HEK293 (cell line): ENCODE measurements around the gene CLIP1.

Experiments used
- CTCF ChIA-PET: fragments of 350-600 bp; formaldehyde crosslinking; extraction: SDS; loops from one replicate; lab custom pipeline; 2021; ENCODE audit warnings: antibody characterized with exemption; lab: Yijun Ruan, JAX
- POLR2A ChIA-PET: fragments of 300-600 bp; formaldehyde crosslinking; extraction: SDS; loops from one replicate; lab custom pipeline; 2020; ENCODE audit warnings: antibody characterized with exemption, inconsistent platforms; lab: Yijun Ruan, JAX
- H3K27ac ChIP-seq: fragments of 200-500 bp; sonication (Bioruptor generic); 2 replicates; pipeline ENCODE4 v1.5.1; 2014; ENCODE audit warnings: low read depth, low read length, control low read depth, inconsistent platforms; ENCODE audit errors: extremely low read depth
- H3K36me3 ChIP-seq, 2 experiments: fragments of 200-500 bp in 1 of 2; sonication (Bioruptor generic) in 1 of 2; 1 replicate in 1 of 2; 2 replicates in 1 of 2; pipeline ENCODE4 v1.5.1; 2014 to 2017; ENCODE audit warnings: inconsistent platforms in 2 of 2, low read length in 2 of 2; ENCODE audit not compliant: control insufficient read depth in 2 of 2, insufficient read depth in 1 of 2
- H3K4me1 ChIP-seq: fragments of 200-500 bp; sonication (Bioruptor generic); 2 replicates; pipeline ENCODE4 v1.5.1; 2014; ENCODE audit warnings: mild to moderate bottlenecking, low read length, inconsistent platforms; ENCODE audit not compliant: control insufficient read depth, insufficient read depth
- H3K4me3 ChIP-seq: 2 replicates; pipeline ENCODE4 v1.5.1; 2011; ENCODE audit warnings: low read depth, mild to moderate bottlenecking, control low read depth, low read length, moderate library complexity
- H3K9me3 ChIP-seq: fragments of 200-500 bp; sonication (Bioruptor generic); 2 replicates; pipeline ENCODE4 v1.5.1; 2014; ENCODE audit warnings: low read depth, low read length, inconsistent platforms; ENCODE audit not compliant: control insufficient read depth, insufficient read depth
- FEZF1 ChIP-seq: fragments of 450-650 bp; formaldehyde crosslinking; IDR thresholded peaks from 2 replicates; pipeline ENCODE4 v1.5.1; 2016; ENCODE audit warnings: missing biosample characterization, missing genetic modification characterization
- KLF9 ChIP-seq: fragments of 450-650 bp; formaldehyde crosslinking; IDR thresholded peaks from 2 replicates; pipeline ENCODE4 v1.5.1; 2016; ENCODE audit warnings: missing biosample characterization, missing genetic modification characterization, low read depth
- PRDM2 ChIP-seq: fragments of 450-650 bp; formaldehyde crosslinking; IDR thresholded peaks from 2 replicates; pipeline ENCODE4 v1.5.1; 2016; ENCODE audit warnings: missing biosample characterization, missing genetic modification characterization, borderline replicate concordance
- RBAK ChIP-seq: fragments of 450-650 bp; formaldehyde crosslinking; IDR thresholded peaks from 2 replicates; pipeline ENCODE4 v1.5.1; 2016; ENCODE audit warnings: missing biosample characterization, missing genetic modification characterization
- SCRT1 ChIP-seq: fragments of 450-650 bp; formaldehyde crosslinking; IDR thresholded peaks from 2 replicates; pipeline ENCODE4 v1.5.1; 2016; ENCODE audit warnings: missing biosample characterization, missing genetic modification characterization, borderline replicate concordance
- SP2 ChIP-seq: fragments of 450-650 bp; formaldehyde crosslinking; IDR thresholded peaks from 2 replicates; pipeline ENCODE4 v1.5.1; 2016; ENCODE audit warnings: missing biosample characterization, missing genetic modification characterization
- WT1 ChIP-seq: fragments of 450-650 bp; formaldehyde crosslinking; IDR thresholded peaks from 2 replicates; pipeline ENCODE4 v1.5.1; 2016; ENCODE audit warnings: missing biosample characterization, missing genetic modification characterization
- YY1 ChIP-seq: fragments of 450-650 bp; formaldehyde crosslinking; IDR thresholded peaks from 2 replicates; pipeline ENCODE4 v1.5.1; 2018; ENCODE audit warnings: missing biosample characterization, missing genetic modification characterization
- ZEB2 ChIP-seq: fragments of 450-650 bp; formaldehyde crosslinking; IDR thresholded peaks from 2 replicates; pipeline ENCODE4 v1.5.1; 2016; ENCODE audit warnings: missing biosample characterization, missing genetic modification characterization
- ZNF292 ChIP-seq: fragments of 450-650 bp; formaldehyde crosslinking; IDR thresholded peaks from 2 replicates; pipeline ENCODE4 v1.5.1; 2016; ENCODE audit warnings: low read depth, missing biosample characterization, missing genetic modification characterization, borderline replicate concordance
- ZNF404 ChIP-seq: fragments of 450-650 bp; formaldehyde crosslinking; IDR thresholded peaks from 2 replicates; pipeline ENCODE4 v1.5.1; 2017; ENCODE audit warnings: missing biosample characterization, missing genetic modification characterization
- ZNF416 ChIP-seq: fragments of 450-650 bp; formaldehyde crosslinking; IDR thresholded peaks from 2 replicates; pipeline ENCODE4 v1.5.1; 2016; ENCODE audit warnings: missing biosample characterization, missing genetic modification characterization
- ZNF514 ChIP-seq: fragments of 450-650 bp; formaldehyde crosslinking; IDR thresholded peaks from 2 replicates; pipeline ENCODE4 v1.5.1; 2016; ENCODE audit warnings: missing biosample characterization, missing genetic modification characterization
- ZNF555 ChIP-seq: fragments of 450-650 bp; formaldehyde crosslinking; conservative IDR thresholded peaks from 2 replicates; pipeline ENCODE4 v1.5.1; 2017; ENCODE audit warnings: missing biosample characterization, mild to moderate bottlenecking, missing genetic modification characterization, inconsistent platforms
- ZNF623 ChIP-seq: fragments of 450-650 bp; formaldehyde crosslinking; IDR thresholded peaks from 2 replicates; pipeline ENCODE4 v1.5.1; 2016; ENCODE audit warnings: missing biosample characterization, missing genetic modification characterization
- ZNF626 ChIP-seq: fragments of 450-650 bp; sonication (Bioruptor Pico); formaldehyde crosslinking; IDR thresholded peaks from 2 replicates; pipeline ENCODE4 v1.5.1; 2018; ENCODE audit warnings: missing biosample characterization, missing genetic modification characterization, inconsistent platforms
- TF ChIP-seq, protein P1 (sequence below): fragments of 450-650 bp; formaldehyde crosslinking; IDR thresholded peaks from 2 replicates; pipeline ENCODE4 v1.5.1; 2017; ENCODE audit warnings: missing biosample characterization, missing genetic modification characterization
- TF ChIP-seq, protein P2 (sequence below): fragments of 450-650 bp; formaldehyde crosslinking; IDR thresholded peaks from 2 replicates; pipeline ENCODE4 v1.5.1; 2016; ENCODE audit warnings: missing biosample characterization, missing genetic modification characterization, borderline replicate concordance
- TF ChIP-seq, protein P3 (sequence below): fragments of 450-650 bp; formaldehyde crosslinking; IDR thresholded peaks from 2 replicates; pipeline ENCODE4 v1.5.1; 2017; ENCODE audit warnings: missing biosample characterization, missing genetic modification characterization
- TF ChIP-seq, protein P4 (sequence below): fragments of 450-650 bp; formaldehyde crosslinking; IDR thresholded peaks from 2 replicates; pipeline ENCODE4 v1.5.1; 2016; ENCODE audit warnings: missing biosample characterization, missing genetic modification characterization

The CLIP1 gene

GRCh38 chr12:122392411-122392810 is 30.1 kb downstream of the CLIP1 start:
- POLR2A ChIA-PET = no interaction called here
- H3K4me3 ChIP-seq = no peak overlapping the region
- TF ChIP-seq, protein P1, sequence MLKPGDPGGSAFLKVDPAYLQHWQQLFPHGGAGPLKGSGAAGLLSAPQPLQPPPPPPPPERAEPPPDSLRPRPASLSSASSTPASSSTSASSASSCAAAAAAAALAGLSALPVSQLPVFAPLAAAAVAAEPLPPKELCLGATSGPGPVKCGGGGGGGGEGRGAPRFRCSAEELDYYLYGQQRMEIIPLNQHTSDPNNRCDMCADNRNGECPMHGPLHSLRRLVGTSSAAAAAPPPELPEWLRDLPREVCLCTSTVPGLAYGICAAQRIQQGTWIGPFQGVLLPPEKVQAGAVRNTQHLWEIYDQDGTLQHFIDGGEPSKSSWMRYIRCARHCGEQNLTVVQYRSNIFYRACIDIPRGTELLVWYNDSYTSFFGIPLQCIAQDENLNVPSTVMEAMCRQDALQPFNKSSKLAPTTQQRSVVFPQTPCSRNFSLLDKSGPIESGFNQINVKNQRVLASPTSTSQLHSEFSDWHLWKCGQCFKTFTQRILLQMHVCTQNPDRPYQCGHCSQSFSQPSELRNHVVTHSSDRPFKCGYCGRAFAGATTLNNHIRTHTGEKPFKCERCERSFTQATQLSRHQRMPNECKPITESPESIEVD (tag by site-specific recombination) = no peak
- TF ChIP-seq ZNF514 (tag by site-specific recombination) = no peak
- no peak for TF ChIP-seq ZNF292 (tag by site-specific recombination)
- no peak for TF ChIP-seq RBAK (tag by site-specific recombination)
- TF ChIP-seq ZEB2 (tag by site-specific recombination) = no peak
- TF ChIP-seq, protein P2, sequence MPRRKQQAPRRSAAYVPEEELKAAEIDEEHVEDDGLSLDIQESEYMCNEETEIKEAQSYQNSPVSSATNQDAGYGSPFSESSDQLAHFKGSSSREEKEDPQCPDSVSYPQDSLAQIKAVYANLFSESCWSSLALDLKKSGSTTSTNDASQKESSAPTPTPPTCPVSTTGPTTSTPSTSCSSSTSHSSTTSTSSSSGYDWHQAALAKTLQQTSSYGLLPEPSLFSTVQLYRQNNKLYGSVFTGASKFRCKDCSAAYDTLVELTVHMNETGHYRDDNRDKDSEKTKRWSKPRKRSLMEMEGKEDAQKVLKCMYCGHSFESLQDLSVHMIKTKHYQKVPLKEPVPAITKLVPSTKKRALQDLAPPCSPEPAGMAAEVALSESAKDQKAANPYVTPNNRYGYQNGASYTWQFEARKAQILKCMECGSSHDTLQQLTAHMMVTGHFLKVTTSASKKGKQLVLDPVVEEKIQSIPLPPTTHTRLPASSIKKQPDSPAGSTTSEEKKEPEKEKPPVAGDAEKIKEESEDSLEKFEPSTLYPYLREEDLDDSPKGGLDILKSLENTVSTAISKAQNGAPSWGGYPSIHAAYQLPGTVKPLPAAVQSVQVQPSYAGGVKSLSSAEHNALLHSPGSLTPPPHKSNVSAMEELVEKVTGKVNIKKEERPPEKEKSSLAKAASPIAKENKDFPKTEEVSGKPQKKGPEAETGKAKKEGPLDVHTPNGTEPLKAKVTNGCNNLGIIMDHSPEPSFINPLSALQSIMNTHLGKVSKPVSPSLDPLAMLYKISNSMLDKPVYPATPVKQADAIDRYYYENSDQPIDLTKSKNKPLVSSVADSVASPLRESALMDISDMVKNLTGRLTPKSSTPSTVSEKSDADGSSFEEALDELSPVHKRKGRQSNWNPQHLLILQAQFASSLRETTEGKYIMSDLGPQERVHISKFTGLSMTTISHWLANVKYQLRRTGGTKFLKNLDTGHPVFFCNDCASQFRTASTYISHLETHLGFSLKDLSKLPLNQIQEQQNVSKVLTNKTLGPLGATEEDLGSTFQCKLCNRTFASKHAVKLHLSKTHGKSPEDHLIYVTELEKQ (tag by site-specific recombination) = no peak
- TF ChIP-seq ZNF623 = no peak
- TF ChIP-seq KLF9 (tag by site-specific recombination) = no peak
- no peak for TF ChIP-seq SCRT1 (tag by site-specific recombination)
- TF ChIP-seq, protein P3, sequence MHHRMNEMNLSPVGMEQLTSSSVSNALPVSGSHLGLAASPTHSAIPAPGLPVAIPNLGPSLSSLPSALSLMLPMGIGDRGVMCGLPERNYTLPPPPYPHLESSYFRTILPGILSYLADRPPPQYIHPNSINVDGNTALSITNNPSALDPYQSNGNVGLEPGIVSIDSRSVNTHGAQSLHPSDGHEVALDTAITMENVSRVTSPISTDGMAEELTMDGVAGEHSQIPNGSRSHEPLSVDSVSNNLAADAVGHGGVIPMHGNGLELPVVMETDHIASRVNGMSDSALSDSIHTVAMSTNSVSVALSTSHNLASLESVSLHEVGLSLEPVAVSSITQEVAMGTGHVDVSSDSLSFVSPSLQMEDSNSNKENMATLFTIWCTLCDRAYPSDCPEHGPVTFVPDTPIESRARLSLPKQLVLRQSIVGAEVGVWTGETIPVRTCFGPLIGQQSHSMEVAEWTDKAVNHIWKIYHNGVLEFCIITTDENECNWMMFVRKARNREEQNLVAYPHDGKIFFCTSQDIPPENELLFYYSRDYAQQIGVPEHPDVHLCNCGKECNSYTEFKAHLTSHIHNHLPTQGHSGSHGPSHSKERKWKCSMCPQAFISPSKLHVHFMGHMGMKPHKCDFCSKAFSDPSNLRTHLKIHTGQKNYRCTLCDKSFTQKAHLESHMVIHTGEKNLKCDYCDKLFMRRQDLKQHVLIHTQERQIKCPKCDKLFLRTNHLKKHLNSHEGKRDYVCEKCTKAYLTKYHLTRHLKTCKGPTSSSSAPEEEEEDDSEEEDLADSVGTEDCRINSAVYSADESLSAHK (tag by site-specific recombination) = no peak
- no peak for TF ChIP-seq WT1 (tag by site-specific recombination)
- TF ChIP-seq SP2 (tag by site-specific recombination) = no peak
- TF ChIP-seq YY1 = no peak
- no peak for TF ChIP-seq ZNF404
- TF ChIP-seq FEZF1 (tag by site-specific recombination) = no peak
- TF ChIP-seq ZNF626 (tag by site-specific recombination) = no peak
- no peaks in the 10 kb centered on the region; a peak in 1 of 3 replicates for H3K36me3 ChIP-seq
- CTCF ChIA-PET = no interaction called here
- no peak overlapping the region for H3K27ac ChIP-seq
- H3K9me3 ChIP-seq = no peaks in the 10 kb centered on the region
- H3K4me1 ChIP-seq = peaks cover 3% of the 10 kb centered on the region; the same call in 1 of the 2 replicates

- no peak overlapping the region for H3K4me3 ChIP-seq
- H3K9me3 ChIP-seq = no peaks in the 10 kb centered on the region
- no peak overlapping the region for H3K27ac ChIP-seq
- no peaks in the 10 kb centered on the region for H3K36me3 ChIP-seq
- CTCF ChIA-PET = no interaction called here
- H3K4me1 ChIP-seq = peaks cover under 1% of the 10 kb centered on the region; the same call in 1 of the 2 replicates
- POLR2A ChIA-PET = interaction anchor here (1.0 kb wide), 1 partner anchor 10 kb away, joined by 3 read pairs; no protein-coding TSS in a partner anchor
- TF ChIP-seq ZNF416 (tag by site-specific recombination) = no peak
- TF ChIP-seq ZNF555 (tag by site-specific recombination) = no peak
- TF ChIP-seq, protein P4, sequence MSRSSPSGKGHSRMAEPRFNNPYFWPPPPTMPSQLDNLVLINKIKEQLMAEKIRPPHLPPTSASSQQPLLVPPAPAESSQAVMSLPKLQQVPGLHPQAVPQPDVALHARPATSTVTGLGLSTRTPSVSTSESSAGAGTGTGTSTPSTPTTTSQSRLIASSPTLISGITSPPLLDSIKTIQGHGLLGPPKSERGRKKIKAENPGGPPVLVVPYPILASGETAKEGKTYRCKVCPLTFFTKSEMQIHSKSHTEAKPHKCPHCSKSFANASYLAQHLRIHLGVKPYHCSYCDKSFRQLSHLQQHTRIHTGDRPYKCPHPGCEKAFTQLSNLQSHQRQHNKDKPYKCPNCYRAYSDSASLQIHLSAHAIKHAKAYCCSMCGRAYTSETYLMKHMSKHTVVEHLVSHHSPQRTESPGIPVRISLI (tag by site-specific recombination) = 0 out of 2 replicates have a peak, but pooled peaks have one; percentile 23
- TF ChIP-seq FEZF1 (tag by site-specific recombination) = no peak
- TF ChIP-seq PRDM2 = no peak
Measured at GRCh38 chr12:122389677-122390076, 32.8 kb downstream of the CLIP1 start.
